TTC549 (cell line): ENCODE measurements around the gene FBXO31.

ENCODE experiments used
- FAIRE-seq: peaks from 2 replicates; lab custom pipeline; 2012; peaks lifted over from hg19 to GRCh38; lab: Jason Lieb, UNC

Gene FBXO31

DNA sequence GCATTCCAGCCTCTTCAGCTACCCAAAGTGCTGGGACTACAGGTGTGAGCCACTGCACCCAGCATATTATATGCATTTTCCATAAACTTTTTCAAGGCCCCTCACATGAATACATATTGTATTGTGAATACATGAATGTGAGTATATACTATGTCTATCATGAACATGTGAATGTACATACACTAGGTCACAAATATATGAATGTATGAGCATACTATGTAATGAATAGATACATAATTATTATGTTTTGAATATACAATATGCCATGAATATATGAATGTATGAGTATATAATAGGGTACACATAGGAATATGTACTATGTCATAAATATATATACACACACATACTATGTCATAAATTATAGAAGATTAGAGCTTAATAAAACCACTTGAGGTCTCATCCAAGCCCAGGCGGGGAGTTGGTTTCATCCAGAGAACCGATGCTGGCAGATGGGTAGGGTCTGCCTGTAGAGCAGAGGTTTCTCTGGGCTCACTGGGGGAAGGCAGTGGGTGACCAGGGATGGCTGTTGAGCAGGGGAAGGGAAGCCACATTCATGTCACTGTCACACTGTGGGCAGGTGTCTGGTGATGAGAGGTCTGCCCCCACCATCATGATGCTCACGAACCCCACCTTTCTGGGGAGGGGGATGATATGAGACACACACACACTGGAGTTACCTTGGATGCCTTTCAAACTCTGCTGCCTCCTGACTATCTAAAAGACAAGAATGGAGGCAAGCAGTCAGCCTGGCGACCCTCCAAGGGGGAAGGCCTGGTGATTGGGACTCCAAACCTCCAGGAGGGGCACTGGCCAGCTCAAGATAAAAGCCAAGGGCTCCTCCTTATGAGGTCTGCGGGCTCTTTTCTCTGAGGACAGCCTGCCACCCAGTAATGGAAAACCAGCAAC lies 73.7 kb downstream of the FBXO31 start:
- FAIRE-seq: no peak

DNA sequence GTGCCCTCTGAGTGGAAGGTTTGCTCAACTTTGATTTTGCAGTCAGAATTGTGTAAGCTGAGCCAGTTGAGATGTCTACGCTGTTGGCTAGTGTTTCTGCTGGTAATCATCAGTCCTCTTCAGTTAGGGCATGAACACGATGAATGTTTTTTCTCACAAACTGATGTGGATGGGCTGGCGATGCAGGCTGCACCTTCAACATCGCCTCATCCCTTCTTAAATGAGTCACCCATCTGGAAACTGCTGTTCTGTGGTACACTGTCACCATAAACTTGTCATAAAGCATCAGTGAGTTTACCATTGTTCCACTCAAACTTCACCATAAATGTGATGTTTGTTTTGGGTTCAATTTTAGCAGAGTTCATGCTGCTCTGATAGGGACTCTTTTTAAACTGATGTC lies 74.8 kb downstream of the FBXO31 start:
- FAIRE-seq: no peak

DNA sequence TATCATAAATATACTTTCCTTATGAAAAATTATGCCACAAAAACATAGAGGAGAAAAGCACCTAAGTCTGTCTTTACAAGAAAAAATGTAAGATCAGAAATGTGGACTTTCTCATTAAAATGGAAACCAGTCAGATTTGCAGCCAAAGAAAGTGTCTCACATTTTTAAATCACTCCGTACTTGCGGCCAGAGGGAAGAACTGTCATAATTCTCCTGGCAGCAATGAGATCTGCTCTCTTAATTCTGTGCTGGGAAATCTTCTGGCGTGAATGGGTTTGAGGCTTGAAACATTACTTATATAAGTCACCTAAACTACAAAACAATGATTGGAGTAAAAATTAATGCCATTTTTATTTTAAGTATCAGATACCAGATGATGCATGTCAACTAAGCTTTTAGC lies 77.1 kb downstream of the FBXO31 start:
- FAIRE-seq: no peak

DNA sequence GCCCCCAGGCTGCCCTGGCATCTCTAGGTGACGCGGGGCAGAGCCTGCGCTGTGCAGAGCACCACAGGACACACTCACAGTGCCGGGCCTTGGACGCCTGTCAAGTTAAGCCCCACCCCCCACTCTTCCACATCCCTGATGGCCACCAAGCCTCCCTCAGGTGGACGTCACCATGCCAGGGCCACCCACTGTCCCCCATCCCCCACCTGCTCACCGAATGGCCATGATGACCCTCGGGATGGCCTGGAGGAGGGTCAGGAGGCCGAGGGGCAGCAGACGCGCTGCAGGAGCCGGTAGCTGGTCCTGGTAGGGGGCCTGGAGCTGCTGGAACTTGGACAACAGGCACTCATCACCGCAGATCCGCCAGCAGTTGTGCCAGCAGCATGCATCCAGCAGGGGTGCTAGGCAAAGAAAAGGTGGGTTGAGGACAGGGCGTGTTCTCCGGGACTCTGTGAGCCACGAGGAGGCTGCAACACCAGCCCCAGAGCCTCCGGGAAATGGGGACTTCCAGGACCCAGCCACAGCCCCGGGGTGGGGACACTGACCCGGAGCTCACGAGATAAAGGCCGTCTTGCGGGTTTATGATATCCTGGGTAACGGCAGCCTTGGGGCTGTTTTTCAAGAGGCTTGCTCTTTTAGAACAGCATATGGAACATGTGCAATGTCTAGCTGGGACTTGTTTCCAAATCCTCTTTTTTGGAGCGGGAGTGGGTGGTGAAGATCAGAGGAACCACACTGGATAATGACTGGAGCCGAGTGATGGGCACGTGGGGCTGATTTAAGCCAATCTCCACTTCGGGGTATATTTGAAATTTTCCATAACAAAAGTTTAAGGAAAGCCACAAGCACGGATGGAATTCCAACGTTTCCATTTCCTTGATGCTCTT lies 77.8 kb downstream of the FBXO31 start:
- FAIRE-seq: no peak

DNA sequence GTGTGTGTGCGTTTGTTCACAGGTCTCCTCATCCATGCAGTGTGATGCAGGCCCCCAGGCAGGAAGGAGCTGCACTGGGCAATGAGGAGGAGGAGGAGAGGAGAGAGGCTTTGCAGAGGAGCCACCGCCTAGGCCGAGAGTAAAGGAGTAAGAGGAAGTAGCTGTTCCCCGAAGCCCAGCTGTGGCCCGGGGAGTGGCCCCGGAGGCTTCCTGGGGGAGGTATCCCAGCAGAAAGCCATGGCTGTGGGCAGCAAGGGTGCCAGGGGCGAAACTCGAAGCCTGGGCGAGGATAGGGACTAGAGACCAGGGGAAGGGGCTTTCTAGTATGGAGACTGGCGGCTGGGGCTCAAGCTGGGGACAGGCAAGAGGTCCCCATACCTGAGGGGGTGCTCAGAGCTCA lies 78.6 kb downstream of the FBXO31 start:
- FAIRE-seq: no peak

DNA sequence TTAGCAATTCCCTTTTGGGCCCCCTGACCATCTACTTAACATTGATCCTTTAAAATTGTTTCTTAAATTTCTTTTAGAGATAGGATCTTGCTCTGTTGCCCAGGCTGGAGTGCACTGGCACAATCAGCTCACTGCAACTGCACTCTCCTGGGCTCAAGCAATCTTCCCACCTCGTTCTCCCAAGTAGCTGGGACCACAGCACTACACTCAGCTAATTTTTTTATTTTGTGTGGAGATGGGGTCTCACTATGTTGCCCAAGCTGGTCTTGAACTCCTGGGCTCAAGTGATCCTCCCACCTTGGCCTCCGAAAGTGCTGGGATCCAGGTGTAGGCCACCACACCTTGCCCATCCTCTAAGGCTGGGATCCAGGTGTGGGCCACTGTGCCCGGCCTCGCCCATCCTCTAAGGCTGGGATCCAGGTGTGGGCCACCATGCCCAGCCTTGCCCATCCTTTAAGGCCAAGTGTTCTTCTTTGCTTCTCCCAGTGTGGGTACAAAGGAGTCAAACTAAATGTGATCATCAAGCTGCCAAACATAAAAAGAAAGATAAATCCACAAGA lies 79.5 kb downstream of the FBXO31 start:
- FAIRE-seq: no peak

DNA sequence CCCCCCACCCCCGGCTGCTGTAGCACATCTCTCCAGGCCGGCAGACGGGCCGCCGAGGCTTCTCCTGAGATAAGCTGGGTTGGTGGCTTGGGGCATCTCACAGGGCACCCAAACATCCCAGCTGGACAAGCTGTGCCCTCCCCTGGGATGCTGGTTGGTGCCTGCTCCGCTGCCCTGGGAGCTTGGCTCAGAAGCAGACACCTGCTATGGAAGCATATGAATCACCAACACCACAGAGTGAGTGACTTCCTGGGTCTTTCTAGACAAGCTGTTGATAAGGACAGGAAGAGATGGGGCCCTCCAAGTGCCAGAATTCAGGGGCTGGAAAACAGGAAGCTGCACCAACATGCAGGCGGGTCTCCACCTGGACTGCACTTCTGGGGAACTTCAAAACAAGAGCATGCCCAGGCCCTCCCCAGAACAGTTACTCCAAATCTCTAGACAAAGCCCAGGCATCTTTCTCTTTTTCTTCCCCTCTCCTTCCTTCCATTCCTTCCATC lies 80.1 kb downstream of the FBXO31 start:
- FAIRE-seq: no peak

DNA sequence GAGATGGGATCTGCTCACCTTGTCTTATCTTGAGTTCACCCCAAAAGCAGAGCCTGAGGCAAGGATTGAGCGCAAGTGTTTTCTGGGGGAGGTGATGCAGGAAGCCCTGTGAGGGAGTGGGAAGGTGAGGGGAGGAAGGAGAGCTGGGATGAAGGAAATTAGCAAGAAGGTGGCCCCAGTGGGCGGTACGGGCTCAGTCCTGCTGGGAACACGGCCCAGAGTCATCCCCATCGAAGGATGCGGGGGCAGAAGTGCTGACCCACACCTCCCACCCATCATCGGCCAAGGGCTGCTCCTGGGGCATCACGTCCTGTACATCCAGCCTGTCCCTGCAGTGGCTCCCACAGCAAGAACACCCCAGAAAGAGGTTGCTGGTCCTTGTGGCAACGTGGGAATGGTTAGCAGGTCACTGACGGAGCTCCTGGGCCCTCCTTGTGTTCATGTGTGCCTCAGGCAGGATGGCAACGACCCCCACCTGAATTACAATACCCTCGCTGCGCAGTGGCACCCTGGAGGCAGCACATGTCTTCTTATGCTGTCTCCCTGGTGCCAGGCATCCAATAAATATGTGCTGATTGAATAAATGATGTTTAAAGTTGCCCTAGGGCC lies 84.6 kb downstream of the FBXO31 start:
- FAIRE-seq: no peak

DNA sequence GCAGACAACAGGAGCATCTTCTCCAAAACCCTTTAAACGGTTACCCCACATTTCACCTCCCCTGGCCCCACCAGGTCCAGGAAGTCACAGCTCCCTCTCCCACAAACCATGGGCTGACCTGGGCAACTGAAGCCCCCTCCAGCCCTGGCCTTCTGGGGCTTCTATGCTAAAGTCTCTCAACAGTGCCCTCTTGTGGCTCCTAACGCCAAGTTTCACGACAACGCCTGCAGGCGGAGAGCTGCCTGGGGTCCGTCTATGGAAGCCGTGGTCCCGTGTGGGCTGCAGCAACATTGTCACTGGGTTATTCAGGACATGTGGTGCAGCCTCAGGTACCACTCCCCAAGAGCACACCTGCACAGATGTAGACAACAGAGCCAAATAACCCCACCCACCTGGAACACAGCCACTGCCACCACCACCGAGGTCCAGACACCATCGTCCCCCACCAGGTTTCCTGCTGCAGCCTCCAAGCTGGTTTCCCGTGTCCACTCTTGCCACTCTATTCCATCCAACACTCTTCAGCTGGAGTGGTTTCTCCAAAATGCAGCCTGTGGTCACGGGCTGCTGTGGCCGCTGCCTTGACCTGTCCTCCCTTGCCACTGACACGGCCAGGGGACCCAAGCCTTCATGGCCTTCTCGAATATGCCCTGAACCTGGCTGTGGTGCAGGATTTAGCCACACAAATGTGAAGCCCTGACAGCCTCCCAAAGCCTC lies 85.5 kb downstream of the FBXO31 start:
- no peak for FAIRE-seq

DNA sequence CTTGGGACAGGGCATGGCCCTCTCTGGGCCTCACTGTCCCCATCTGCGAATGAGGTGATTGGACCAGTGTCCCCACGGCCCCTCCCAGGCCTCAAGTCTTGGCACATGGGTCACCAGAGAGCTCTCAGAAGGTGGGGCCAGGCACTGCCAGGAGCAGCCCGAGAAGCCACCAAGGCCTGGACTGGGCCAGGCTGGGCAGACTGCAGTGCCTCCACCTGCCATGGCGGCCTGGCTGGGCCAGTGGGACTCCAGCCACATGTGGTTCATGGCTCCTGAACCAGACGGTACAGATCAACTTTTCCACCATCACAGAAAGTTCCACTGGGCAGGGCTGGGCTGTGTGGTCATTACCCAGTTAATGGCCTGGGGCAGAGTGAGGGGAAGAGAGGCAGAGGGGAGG lies 86.2 kb downstream of the FBXO31 start:
- no peak for FAIRE-seq

DNA sequence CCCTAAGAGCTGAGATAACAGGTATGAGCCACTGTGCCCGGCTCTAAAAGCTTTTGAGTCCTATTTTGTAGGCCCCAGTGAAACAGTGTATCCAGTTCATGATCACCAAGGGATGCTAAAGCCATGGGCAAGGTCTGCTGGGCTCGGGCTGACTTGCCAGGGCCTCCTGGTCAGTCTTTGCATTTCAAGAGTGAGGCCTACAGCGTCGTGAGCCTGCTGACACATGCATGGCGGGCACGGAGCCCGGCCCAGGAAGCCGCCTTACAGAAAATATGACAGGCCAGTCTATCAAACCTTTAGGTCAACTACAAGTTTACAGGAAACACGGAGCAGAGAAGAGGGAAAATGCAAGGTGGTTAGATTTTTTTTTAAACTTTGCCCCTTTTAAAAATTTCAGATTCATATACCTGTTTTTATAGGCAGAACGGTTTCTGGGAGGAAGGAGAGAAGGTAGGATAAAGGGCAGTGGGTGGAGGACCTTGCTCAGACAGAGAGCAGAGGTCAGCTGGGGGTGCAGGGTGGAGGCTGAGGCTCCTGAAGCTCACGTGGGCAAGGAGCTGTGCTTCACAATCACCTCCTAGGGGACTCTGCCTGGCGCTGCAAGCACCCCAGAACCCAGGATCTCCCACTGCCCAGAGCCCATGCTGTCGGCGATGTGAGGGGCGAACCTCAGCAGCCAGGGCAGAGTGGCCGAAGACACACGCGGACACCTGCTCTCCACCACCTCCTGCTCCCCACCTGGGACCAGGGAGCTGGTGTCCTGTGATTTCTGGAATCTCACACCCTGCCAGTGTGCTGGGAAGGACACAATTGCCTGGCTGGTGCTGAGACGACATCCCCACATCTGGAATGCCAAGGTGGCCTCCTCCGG lies 87.7 kb downstream of the FBXO31 start:
- no peak for FAIRE-seq

DNA sequence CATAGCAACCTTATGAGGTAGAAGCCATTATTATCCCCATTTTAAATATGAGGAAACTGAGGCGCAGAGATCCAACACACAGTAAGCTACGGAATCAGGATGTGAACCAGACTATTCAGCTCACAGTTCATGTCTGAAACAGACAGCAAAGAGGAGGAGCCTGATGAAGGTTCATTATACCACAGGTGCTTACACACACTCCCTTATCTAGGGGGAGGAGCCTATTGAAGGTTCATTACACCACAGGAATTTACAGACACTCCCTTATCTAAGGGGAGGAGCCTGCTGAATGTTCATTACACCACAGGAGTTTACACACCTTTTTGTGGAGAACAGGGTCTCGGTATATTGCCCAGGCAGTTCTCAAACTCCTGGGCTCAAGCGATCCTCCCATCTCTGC lies 88.3 kb downstream of the FBXO31 start:
- no peak for FAIRE-seq

DNA sequence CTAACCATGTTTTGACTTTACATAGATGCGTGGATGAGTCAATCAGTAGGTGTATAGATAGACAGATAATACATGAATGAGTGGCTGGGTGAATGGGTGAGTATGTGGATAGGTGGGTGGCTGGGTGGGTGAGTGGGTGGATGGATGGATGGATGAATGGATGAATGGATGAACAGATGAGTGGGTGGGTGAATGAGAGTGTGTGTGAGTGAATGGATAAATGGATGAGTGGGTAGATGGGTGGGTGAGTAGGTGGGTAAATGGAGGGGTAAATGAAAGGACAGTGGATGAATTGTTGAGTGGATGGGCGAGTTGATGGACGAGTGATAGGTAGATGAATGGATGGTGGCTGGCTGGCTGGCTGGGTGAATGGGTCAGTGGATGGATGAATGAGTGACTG lies 89.6 kb downstream of the FBXO31 start:
- FAIRE-seq: no peak

DNA sequence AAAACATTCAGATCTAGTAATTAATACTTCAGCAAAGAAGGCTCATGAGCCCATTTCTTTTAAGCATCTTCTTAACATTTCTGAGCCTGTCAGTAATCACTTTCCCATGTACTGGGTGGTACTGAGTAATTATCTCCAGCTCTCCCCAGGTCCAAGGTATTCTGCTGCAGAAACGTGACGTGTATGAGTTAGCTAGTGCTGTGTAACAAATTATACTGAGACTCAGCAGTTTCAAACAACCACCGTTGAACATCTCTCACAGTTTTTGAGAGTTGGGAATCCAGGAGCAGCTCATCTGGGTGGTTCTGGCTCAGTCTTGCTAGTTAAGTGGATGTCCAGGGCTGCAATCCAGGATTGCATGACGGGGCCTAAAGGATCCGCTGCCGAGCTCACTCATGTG lies 91.6 kb downstream of the FBXO31 start:
- no peak for FAIRE-seq

DNA sequence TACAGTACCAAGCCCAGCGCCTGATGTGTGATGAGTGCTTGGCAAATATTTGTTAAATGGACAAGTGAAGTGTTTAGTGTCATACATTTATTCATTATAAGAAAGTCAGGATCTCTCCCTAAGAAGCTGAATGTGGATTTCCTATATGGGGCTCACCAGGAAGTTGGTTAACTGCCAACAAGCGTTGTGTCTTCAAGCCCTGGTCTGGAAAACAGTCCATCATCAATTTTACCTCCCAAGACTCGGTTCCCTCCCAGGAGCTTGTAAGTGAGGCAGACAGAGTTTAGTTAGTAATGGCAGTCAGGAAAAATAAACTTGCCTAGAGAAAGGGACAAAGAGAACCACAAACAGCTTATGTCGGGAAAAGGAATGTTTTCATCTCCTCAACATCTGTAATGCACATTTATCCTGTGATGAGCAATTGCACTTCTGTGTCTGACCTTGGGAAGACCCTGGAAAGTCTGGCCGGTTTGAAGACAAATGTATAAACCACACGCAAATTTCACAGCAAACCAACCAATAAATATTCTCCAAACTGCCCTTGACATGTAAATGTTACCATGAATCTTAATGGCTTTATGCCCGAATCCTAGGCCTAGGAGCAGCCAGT lies 94.7 kb downstream of the FBXO31 start:
- no peak for FAIRE-seq

DNA sequence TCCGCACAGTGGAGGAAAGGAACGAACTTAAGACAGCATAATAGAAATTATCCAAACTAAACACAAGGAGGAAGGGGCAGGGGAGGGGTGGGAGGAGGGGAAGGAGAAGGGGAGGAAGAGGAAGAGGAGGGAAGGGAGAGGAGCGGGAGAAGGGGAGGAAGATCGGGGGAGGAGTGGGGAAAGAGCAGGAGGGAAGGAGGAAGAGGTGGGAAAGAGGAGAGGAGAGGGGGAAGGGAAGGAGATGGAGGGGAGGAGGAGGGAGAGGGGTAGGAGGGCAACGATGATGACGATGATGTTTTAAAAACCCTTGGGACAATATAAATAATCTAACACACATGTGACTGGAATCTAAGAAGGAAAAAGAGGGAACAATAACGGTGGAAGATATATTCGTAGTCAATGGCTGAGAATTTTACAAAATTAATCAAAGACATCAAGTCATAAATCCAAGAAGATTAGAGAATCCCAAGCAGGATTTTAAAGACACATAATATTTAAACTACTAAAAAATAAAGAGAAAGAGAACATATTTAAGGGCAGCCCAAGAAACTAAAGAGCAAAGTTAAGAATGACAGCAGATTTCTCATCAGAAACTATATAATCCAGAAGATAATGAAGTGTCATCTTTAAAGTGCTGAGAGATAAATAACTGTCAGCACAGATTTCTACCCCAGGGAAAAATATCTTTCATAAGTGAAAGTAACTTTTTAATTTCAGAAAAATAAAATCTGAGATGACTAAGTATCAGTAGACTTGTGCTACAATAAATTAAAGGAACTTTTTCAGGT lies 96.5 kb downstream of the FBXO31 start:
- FAIRE-seq: no peak

DNA sequence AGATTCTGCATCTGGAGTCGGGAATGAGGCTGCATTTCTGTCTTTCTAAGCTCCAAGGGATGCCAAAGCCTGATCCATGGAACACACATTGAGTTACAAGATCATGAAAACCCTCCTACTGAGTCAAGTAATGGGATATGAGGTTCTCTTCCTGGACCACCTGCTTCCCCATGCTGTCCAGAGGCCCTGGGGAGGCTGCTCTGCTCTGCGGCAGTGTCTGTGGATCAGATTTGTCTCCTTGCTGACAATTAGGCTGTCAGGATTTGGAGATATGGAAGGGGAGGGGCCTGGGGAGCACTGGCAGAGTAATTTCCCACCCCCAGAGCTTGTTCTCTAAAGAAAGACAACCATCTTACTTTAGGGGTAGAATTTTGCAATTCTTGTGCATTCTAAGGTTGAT lies 99.4 kb downstream of the FBXO31 start:
- FAIRE-seq: no peak

DNA sequence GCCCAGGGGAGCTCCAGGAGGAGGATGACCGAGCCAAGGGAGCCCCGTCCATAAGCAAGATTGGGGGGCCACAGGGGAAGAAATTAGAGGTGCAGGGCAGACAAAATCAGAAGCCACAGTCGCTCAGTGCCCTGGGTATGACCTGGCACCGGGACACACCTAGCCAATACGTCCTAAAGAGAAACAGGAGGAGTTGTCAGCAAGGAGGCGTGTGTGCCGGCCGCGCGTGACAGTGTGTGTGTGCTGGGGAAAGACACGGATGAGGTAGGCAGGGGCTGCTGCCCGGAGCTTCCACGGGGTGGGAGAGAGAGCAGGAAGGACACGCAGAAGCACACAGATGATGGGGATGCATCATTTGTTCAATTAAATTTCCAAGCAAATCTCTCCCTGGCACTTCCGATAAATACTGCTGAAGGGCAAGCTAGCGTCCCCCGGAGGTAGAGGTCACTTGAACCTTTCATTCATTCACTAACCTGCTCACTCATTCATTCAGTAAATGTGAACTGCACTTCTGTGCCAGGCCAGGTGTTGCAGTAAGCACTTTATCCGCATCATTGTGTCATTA lies 104.4 kb downstream of the FBXO31 start:
- FAIRE-seq: no peak
